ENCODE measurements around the gene PTPRT.

GRCh38 chr20:42063141-42063540 lies 1126.6 kb downstream of the PTPRT start:
- TF ChIP-seq ZNF629 (tag by site-specific recombination; IDR thresholded peaks at IDR 0.05) (no peak), CTCF (tag by site-specific recombination; IDR thresholded peaks at IDR 0.05) (no peak), ZNF280D (tag by site-specific recombination; IDR thresholded peaks at IDR 0.05) (no peak), ZNF362 (tag by site-specific recombination; IDR thresholded peaks at IDR 0.05) (no peak)
- TF ChIP-seq, protein P1, sequence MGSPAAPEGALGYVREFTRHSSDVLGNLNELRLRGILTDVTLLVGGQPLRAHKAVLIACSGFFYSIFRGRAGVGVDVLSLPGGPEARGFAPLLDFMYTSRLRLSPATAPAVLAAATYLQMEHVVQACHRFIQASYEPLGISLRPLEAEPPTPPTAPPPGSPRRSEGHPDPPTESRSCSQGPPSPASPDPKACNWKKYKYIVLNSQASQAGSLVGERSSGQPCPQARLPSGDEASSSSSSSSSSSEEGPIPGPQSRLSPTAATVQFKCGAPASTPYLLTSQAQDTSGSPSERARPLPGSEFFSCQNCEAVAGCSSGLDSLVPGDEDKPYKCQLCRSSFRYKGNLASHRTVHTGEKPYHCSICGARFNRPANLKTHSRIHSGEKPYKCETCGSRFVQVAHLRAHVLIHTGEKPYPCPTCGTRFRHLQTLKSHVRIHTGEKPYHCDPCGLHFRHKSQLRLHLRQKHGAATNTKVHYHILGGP (tag by site-specific recombination; IDR thresholded peaks at IDR 0.05), result no peak
- TF ChIP-seq, protein P2, sequence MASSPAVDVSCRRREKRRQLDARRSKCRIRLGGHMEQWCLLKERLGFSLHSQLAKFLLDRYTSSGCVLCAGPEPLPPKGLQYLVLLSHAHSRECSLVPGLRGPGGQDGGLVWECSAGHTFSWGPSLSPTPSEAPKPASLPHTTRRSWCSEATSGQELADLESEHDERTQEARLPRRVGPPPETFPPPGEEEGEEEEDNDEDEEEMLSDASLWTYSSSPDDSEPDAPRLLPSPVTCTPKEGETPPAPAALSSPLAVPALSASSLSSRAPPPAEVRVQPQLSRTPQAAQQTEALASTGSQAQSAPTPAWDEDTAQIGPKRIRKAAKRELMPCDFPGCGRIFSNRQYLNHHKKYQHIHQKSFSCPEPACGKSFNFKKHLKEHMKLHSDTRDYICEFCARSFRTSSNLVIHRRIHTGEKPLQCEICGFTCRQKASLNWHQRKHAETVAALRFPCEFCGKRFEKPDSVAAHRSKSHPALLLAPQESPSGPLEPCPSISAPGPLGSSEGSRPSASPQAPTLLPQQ (tag by site-specific recombination; IDR thresholded peaks at IDR 0.05), result no peak
